ENCODE measurements around the gene CTSZ.

GRCh38 chr20:58950603-58951002, 56.5 kb downstream of the CTSZ start:
- TF ChIP-seq CTCF (IDR thresholded peaks at IDR 0.05) (no peak), POLR2A (IDR thresholded peaks at IDR 0.05) (no peak)
